ENCODE data around the gene C1QTNF4. TPM values are rescaled to one million over a fixed set of nuclear protein-coding genes. Genes with fewer than 3 reads are reported as not detected.
A peak's percentile ranks its signal among the peaks of the same experiment; 100 is the strongest.

Gene C1QTNF4
- total RNA-seq, 2 experiments from 2014 or later: 3.6 TPM; not detected in 1

DNA sequence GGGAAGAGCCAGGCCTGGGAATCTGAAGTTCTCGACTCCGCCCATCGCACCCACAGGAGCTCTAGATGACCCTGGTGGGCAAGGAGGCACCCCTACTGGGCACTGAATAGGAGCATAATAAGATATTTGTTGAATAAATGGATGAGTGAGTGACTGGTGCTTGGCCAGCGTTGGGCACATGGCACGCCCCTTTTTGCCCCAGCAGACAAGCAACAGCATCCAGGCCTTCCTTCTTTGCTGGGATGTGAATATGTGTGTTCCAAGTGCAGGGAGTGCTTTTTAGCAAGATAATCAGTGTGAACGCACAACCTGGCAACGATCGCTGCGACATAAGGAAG, 40.8 kb downstream of the C1QTNF4 start:
- CTCF ChIA-PET (ENCODE audit: unreplicated experiment): interaction anchor here (0.6 kb wide), 2 partner anchors 18 to 24 kb away, joined by 3 to 4 read pairs; no protein-coding TSS in a partner anchor
- peaks cover 34% of the 10 kb centered on the region for H3K36me3 ChIP-seq (ENCODE audit: insufficient read depth, low read length)
- POLR2A ChIA-PET: interaction anchor here (0.5 to 2.5 kb wide), 5 partner anchors 13 to 301 kb away, joined by 3 to 13 read pairs (median 5); no protein-coding TSS in a partner anchor
- no peak overlapping the region for H3K27ac ChIP-seq (ENCODE audit: low read depth, low read length, poor library complexity, severe bottlenecking)
- DNase-seq (ENCODE audit: low spot score): no peak
- H3K4me2 ChIP-seq (ENCODE audit: low read length): peak overlapping the region; percentile 86
- TF ChIP-seq EZH2phosphoT487 (IDR thresholded peaks at IDR 0.05; ENCODE audit: borderline replicate concordance, low read depth, low read length): no peak
- TF ChIP-seq, protein P1, sequence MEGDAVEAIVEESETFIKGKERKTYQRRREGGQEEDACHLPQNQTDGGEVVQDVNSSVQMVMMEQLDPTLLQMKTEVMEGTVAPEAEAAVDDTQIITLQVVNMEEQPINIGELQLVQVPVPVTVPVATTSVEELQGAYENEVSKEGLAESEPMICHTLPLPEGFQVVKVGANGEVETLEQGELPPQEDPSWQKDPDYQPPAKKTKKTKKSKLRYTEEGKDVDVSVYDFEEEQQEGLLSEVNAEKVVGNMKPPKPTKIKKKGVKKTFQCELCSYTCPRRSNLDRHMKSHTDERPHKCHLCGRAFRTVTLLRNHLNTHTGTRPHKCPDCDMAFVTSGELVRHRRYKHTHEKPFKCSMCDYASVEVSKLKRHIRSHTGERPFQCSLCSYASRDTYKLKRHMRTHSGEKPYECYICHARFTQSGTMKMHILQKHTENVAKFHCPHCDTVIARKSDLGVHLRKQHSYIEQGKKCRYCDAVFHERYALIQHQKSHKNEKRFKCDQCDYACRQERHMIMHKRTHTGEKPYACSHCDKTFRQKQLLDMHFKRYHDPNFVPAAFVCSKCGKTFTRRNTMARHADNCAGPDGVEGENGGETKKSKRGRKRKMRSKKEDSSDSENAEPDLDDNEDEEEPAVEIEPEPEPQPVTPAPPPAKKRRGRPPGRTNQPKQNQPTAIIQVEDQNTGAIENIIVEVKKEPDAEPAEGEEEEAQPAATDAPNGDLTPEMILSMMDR (conservative IDR thresholded peaks at IDR 0.05; ENCODE audit: low read length): peak; percentile 43; the same call in 1 of the 2 replicates
- H3K9me3 ChIP-seq (ENCODE audit: low read length): no peaks in the 10 kb centered on the region
- intact Hi-C loops (cut with micrococcal nuclease; ENCODE audit: unreplicated experiment): loop anchor here (1.0 to 2.0 kb wide), 2 partner anchors 26 to 299 kb away; partner anchors contain the start of gene NDUFS3
- H3K79me2 ChIP-seq (ENCODE audit: insufficient read depth, low read depth, low read length): peaks cover 45% of the 10 kb centered on the region
- peak overlapping the region; percentile 90 for H2AFZ ChIP-seq (ENCODE audit: low read length)
- H4K20me1 ChIP-seq (ENCODE audit: insufficient read depth, low read length): peaks cover 17% of the 10 kb centered on the region; the same call in 1 of the 2 replicates
- no TSS peak for BruUV-seq (replicated peaks)
- H3K9me2 ChIP-seq (ENCODE audit: insufficient read depth, low read length): no peaks in the 10 kb centered on the region
- peaks cover 29% of the 10 kb centered on the region for H3K4me1 ChIP-seq (ENCODE audit: insufficient read depth, low read length, poor library complexity, severe bottlenecking)
- H3K4me3 ChIP-seq (ENCODE audit: low read depth, low read length, poor library complexity, severe bottlenecking): peak overlapping the region; percentile 89

DNA sequence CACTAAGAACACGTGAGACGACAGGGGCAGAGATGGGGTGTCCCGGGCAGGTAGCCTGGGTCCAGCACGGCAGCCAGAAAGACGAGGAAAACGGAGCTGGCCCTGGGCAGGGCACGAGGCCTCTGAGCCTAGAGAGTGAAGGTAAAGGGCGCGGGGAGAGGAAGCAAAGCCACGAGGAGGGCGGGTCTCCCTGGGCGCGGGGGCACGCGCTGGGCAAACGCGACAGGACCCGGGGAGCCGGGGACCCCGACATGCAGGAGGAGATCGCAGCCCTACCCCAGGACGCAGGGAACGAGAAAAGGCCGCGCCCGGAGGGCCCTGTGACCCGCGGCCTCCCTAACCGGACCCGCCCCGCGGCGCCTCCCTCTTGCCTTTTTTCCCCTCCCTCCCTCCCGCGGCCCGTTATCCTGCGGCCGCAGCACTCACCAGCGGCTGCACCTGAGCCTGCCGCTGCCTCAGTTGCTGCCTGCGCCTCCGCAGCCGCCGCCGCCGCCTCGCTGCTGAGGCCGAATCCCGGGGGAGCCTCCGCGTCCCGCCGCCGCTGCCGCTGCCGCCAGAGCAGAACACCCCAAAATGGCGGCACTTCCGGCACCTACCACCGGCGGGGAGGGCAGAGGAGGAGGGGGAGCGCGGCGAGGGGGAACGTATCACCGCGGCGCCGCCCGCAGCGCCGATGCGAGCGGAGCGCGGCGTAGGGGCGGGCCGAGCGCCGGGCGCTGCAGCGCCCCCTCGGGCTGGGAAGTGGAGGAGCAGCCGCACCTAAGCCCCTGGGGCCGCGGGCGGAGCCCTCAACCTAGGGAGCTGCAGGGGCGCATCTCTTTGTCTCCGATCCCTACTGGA, 41.4 kb downstream of the C1QTNF4 start, which contains the start of gene CELF1:
Gene CELF1 (minus strand): TSS at position 567 of the 840 bp plus-strand sequence. CDS start 53,609 bp downstream, outside the sequence.
- DNase-seq (ENCODE audit: low spot score): peak; percentile 96
- Histone ChIP-seq H3K4me3 (ENCODE audit: low read depth, low read length, poor library complexity, severe bottlenecking) (peak within 1 kb of the TSS; percentile 89), H4K20me1 (ENCODE audit: insufficient read depth, low read length) (peaks cover 22% of the 10 kb centered on the region; the same call in 1 of the 2 replicates), H3K4me2 (ENCODE audit: low read length) (peak within 1 kb of the TSS; percentile 86), H3K27ac (ENCODE audit: low read depth, low read length, poor library complexity, severe bottlenecking) (peak within 1 kb of the TSS; percentile 65), H3K4me1 (ENCODE audit: insufficient read depth, low read length, poor library complexity, severe bottlenecking) (peaks cover 29% of the 10 kb centered on the region), H2AFZ (ENCODE audit: low read length) (peak within 1 kb of the TSS; percentile 90), H3K9me3 (ENCODE audit: low read length) (no peaks in the 10 kb centered on the region), H3K79me2 (ENCODE audit: insufficient read depth, low read depth, low read length) (peaks cover 51% of the 10 kb centered on the region), H3K36me3 (ENCODE audit: insufficient read depth, low read length) (peaks cover 40% of the 10 kb centered on the region), H3K9me2 (ENCODE audit: insufficient read depth, low read length) (no peaks in the 10 kb centered on the region)
- TF ChIP-seq, protein P1 (conservative IDR thresholded peaks at IDR 0.05; ENCODE audit: low read length): peak; percentile 88
- TF ChIP-seq EZH2phosphoT487 (IDR thresholded peaks at IDR 0.05; ENCODE audit: borderline replicate concordance, low read depth, low read length): no peak
- BruUV-seq (replicated peaks): no TSS peak
- ChIA-PET CTCF (ENCODE audit: unreplicated experiment) (interaction anchor here (0.5 to 0.6 kb wide), 3 partner anchors 18 to 67 kb away, joined by 3 to 4 read pairs (median 3); no protein-coding TSS in a partner anchor), POLR2A (interaction anchor here (0.5 to 2.5 kb wide), 10 partner anchors 12 to 302 kb away, joined by 3 to 13 read pairs (median 4); no protein-coding TSS in a partner anchor)
- intact Hi-C loops (cut with micrococcal nuclease; ENCODE audit: unreplicated experiment): loop anchor here (1.0 to 2.0 kb wide), 2 partner anchors 27 to 300 kb away; partner anchors contain the start of gene NDUFS3

Measured in OCI-LY7 (cell line).